HUES6 (cell line): ENCODE measurements around the gene CD163.
"Not testable (repeated sequence)": the region's sequence is repeated elsewhere in the genome, so short reads cannot be mapped to it uniquely, and the experiment has no call there.

Experiments
- H3K27ac ChIP-seq: 2 replicates; pipeline ENCODE4 v1.7.0; 2013; ENCODE audit warnings: low read depth, mild to moderate bottlenecking, low read length, inconsistent platforms
- H3K27me3 ChIP-seq: 2 replicates; pipeline ENCODE4 v1.6.1; 2013; ENCODE audit warnings: low read length; ENCODE audit not compliant: control insufficient read depth, insufficient read depth
- H3K36me3 ChIP-seq: 2 replicates; pipeline ENCODE4 v1.6.1; 2013; ENCODE audit warnings: low read length; ENCODE audit not compliant: control insufficient read depth, insufficient read depth
- H3K4me1 ChIP-seq: 2 replicates; pipeline ENCODE4 v1.6.1; 2013; ENCODE audit warnings: low read length; ENCODE audit not compliant: control insufficient read depth, insufficient read depth
- H3K4me3 ChIP-seq: 2 replicates; pipeline ENCODE4 v1.5.1; 2013; ENCODE audit warnings: low read depth, low read length
- H3K9ac ChIP-seq: one replicate; pipeline ENCODE4 v1.6.1; 2013; ENCODE audit warnings: mild to moderate bottlenecking, low read length
- H3K9me3 ChIP-seq: 2 replicates; pipeline ENCODE4 v1.6.1; 2013; ENCODE audit warnings: low read depth, low read length; ENCODE audit not compliant: control insufficient read depth, insufficient read depth

The CD163 gene

GRCh38 chr12:7503686-7504415 lies at the start of gene CD163:
Gene CD163 (minus strand): TSS chr12:7503777. CDS start chr12:7503690, 87 bp downstream.
- H3K4me3 ChIP-seq: no peak within 1 kb of the TSS
- H3K4me1 ChIP-seq: no peaks in the 10 kb centered on the region
- no peak within 1 kb of the TSS for H3K9ac ChIP-seq
- no peak within 1 kb of the TSS for H3K27ac ChIP-seq
- H3K9me3 ChIP-seq: no peaks in the 10 kb centered on the region
- H3K36me3 ChIP-seq: no peaks in the 10 kb centered on the region
- H3K27me3 ChIP-seq: no peaks in the 10 kb centered on the region

- no peaks in the 10 kb centered on the region for H3K9me3 ChIP-seq
- H3K9ac ChIP-seq: no peak overlapping the region
- H3K4me1 ChIP-seq: peaks cover 6% of the 10 kb centered on the region
- H3K4me3 ChIP-seq: no peak overlapping the region
- no peaks in the 10 kb centered on the region for H3K36me3 ChIP-seq
- no peak overlapping the region for H3K27ac ChIP-seq
- no peaks in the 10 kb centered on the region for H3K27me3 ChIP-seq
Measured at GRCh38 chr12:7542813-7543212, 39.2 kb upstream of the CD163 start.

GRCh38 chr12:7542046-7542445 lies 38.5 kb upstream of the CD163 start:
- Histone ChIP-seq H3K9ac (no peak overlapping the region), H3K36me3 (no peaks in the 10 kb centered on the region), H3K4me1 (peaks cover 6% of the 10 kb centered on the region), H3K27me3 (no peaks in the 10 kb centered on the region), H3K9me3 (no peaks in the 10 kb centered on the region), H3K4me3 (no peak overlapping the region), H3K27ac (no peak overlapping the region)

DNA sequence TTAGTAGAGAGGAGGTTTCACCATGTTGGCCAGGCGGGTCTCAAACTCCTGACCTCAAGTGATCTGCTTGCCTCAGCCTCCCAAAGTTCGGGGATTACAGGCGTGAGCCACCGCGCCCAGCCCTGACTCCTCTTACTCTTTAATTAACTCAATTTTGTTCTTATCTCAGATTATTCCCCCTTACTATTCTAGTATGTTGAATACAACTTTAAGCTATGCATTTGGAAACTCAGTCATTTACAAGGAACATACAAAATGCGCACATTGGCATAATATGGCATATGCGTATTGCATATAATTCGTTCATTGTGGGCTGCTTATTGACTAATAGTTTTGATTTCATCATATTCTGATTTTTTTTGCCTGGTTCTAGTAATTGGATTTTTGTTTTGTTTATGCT lies 10.8 kb upstream of the CD163 start:
- Histone ChIP-seq H3K4me1 (no peaks in the 10 kb centered on the region), H3K9ac (no peak overlapping the region), H3K9me3 (peaks cover 16% of the 10 kb centered on the region; the same call in 1 of the 2 replicates), H3K27me3 (no peaks in the 10 kb centered on the region), H3K36me3 (no peaks in the 10 kb centered on the region), H3K4me3 (no peak overlapping the region), H3K27ac (no peak overlapping the region)

- Histone ChIP-seq H3K4me1 (no peaks in the 10 kb centered on the region), H3K36me3 (no peaks in the 10 kb centered on the region), H3K27ac (no peak overlapping the region), H3K27me3 (no peaks in the 10 kb centered on the region), H3K9me3 (peaks cover 18% of the 10 kb centered on the region; the same call in 1 of the 2 replicates), H3K4me3 (no peak overlapping the region), H3K9ac (no peak overlapping the region)
Measured at GRCh38 chr12:7512553-7512952, 9.0 kb upstream of the CD163 start.

- H3K9ac ChIP-seq, H3K4me1 ChIP-seq, H3K27ac ChIP-seq, H3K27me3 ChIP-seq, H3K4me3 ChIP-seq, H3K36me3 ChIP-seq: not testable (repeated sequence)
- H3K9me3 ChIP-seq: peaks cover 18% of the 10 kb centered on the region; the same call in 1 of the 2 replicates
Measured at GRCh38 chr12:7509793-7510470, 6.4 kb upstream of the CD163 start.

- Histone ChIP-seq H3K36me3 (no peaks in the 10 kb centered on the region), H3K4me3 (no peak overlapping the region), H3K9ac (no peak overlapping the region), H3K27me3 (no peaks in the 10 kb centered on the region), H3K4me1 (peaks cover 10% of the 10 kb centered on the region), H3K27ac (no peak overlapping the region), H3K9me3 (no peaks in the 10 kb centered on the region)
Measured at GRCh38 chr12:7502612-7503011, 965 bp downstream of the CD163 start.

- Histone ChIP-seq H3K4me3 (no peak overlapping the region), H3K9ac (no peak overlapping the region), H3K9me3 (no peaks in the 10 kb centered on the region), H3K27ac (no peak overlapping the region), H3K4me1 (peaks cover 16% of the 10 kb centered on the region), H3K27me3 (no peaks in the 10 kb centered on the region), H3K36me3 (no peaks in the 10 kb centered on the region)
Measured at GRCh38 chr12:7501031-7501588, 2.5 kb downstream of the CD163 start.

- no peak overlapping the region for H3K4me3 ChIP-seq
- no peak overlapping the region for H3K9ac ChIP-seq
- H3K4me1 ChIP-seq: peaks cover 16% of the 10 kb centered on the region
- no peaks in the 10 kb centered on the region; the same call in 1 of the 2 replicates for H3K9me3 ChIP-seq
- H3K27ac ChIP-seq: no peak overlapping the region
- no peaks in the 10 kb centered on the region for H3K36me3 ChIP-seq
- no peaks in the 10 kb centered on the region for H3K27me3 ChIP-seq
Measured at GRCh38 chr12:7499636-7500035, 3.9 kb downstream of the CD163 start.

GRCh38 chr12:7498809-7499208 lies 4.8 kb downstream of the CD163 start:
- Histone ChIP-seq H3K4me1 (peaks cover 16% of the 10 kb centered on the region), H3K9ac (no peak overlapping the region), H3K4me3 (no peak overlapping the region), H3K36me3 (no peaks in the 10 kb centered on the region), H3K9me3 (no peaks in the 10 kb centered on the region; the same call in 1 of the 2 replicates), H3K27ac (no peak overlapping the region), H3K27me3 (no peaks in the 10 kb centered on the region)

DNA sequence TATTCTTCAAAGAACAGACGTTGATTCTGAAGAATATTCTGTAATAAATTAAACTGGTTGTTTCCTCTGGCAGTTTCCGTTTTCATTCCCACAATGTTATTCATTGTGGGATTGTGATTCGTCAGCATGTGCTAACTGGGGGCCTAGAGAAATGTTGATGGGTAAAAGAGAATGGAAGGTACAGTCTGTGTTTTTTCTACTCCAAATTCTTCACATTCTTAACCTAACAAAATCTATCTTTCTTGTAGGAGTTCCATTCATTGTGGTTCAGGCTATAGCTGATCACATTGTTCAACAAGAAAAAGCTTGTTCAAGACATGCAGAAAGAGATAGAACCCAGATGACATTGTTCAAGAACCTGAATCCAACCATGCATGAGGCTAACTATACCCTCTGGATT lies 5.9 kb downstream of the CD163 start:
- Histone ChIP-seq H3K27me3 (no peaks in the 10 kb centered on the region), H3K4me1 (peaks cover 16% of the 10 kb centered on the region), H3K36me3 (no peaks in the 10 kb centered on the region), H3K27ac (no peak overlapping the region), H3K9me3 (no peaks in the 10 kb centered on the region; the same call in 1 of the 2 replicates), H3K9ac (no peak overlapping the region), H3K4me3 (no peak overlapping the region)
